Dedifferentiated amniotic fluid mesenchymal stem cell (primary cell): ENCODE results near the gene SRGAP3.

Experiments
- DNase-seq: peaks from one replicate; pipeline ENCODE4 v3.0.0-alpha.2; 2016; ENCODE audit errors: extremely low spot score

Gene SRGAP3

DNA sequence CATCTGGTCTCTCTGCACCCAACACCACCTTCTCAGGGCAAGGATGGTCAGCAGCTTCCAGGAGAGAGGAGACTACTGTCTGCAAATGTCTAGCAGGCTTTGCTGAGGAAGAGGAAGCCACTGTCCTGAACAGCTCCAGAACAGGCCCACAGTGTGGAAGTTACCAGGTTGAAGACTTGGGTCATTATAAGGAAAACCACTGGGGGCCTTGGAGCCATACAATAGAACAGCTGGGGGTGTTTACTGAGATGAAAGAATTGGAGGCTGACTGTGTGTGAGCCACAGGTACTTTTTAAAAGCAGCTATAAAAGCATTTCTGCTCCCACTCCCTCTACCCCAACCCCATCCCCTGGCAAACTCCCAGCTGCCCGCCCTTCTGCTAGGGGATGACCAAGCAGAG is 24.2 kb downstream of the SRGAP3 start:
- no peak for DNase-seq

DNA sequence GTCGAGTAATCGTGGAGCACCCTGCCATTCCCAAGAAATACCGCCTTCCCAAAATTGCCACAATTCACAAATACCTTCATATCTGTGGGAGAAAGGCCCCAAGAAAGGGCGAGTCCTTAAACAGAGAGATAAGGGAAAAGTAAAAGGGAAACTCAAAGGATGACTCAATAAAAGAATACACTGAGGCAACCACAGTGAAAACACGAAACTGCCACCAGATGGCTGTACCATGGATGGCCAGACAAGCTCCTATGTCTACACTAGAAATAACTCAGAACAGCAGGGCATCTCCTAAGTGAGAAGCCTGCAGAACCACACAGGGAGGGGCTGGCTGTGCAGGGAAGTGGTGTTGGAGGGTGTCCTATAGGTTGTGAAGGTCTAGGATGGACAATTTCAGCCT is 25.0 kb downstream of the SRGAP3 start:
- no peak for DNase-seq

DNA sequence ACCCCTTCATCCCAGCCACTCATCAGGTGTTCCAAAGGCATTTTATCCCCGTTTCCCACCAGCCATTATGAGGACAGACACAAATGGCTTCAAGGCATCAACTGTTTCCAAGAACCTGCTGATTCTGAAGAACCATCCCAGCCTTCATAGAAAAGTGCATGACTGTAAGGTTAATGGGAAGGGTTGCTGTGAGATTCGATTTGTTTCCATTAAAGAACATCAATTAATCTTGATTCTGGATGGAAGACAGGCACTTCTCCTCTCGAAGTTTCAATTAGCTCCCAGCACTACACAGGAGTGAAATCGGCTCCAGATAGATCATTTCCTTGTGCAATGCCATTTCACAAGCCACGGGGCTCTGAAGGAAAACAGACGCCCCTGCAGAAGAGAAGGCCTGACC is 25.8 kb downstream of the SRGAP3 start:
- no peak for DNase-seq

DNA sequence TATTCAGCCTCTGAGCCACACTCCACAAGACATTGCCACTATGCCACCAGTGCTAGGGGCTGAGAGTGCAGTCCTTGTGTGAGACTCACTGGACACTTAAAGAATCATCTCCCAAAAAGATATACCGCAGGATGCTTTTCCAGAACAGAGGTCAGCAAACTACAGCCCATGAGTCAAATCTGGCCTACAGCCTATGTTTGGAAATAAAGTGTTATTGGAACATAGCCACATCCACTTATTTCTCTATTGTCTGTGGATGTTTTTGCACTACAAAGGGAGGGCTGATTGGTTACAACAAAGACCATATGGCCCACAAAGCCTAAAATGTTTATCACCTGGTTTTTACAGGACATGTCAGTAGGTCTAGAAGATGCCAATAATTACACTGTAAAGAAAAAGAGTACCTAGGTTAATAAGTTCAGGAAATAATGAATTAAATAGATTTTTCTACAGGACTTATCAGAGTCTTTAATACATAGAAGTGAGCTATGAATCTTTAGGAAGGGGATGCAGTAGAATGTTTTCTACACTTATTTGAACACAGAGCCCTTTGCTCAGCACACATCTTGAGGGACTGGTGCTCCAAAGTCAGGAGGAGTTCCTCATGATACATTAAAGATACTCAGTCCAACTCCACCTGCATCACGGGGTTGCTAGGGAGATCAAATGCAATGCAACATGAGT is 26.3 kb downstream of the SRGAP3 start:
- no peak for DNase-seq

DNA sequence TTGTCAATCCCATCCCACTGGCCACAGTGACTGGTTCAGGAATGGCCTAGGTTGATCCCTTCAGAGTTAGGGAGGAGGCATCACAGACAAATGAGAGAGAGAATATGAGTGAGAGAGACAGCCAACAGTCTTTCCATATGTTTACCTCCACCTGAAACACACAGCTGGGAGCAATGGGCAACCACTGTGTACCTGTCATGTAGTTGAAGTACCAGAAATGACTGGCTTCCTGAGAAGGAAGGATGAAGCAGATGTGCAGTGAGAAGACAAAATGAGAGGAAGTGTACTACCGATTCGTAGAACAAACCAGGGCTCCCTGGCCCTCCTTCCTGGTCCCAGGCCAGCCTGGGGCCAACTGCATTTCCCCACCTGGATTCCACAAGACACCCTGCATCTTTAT is 27.4 kb downstream of the SRGAP3 start:
- DNase-seq, result no peak

DNA sequence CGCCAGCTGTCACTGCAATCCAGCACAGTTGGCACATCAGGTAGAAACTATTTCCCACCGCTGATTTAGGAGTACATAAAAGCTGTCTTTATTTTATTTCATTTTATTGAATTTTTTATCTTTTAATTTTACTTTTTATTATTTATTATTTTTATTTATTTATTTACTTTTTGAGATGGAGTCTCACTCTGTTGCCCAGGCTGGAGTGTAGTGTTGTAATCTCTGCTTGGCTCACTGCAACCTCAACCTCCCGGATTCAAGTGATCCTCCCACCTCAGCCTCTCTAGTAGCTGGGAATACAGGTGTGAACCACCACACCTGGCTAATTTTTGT is 31.0 kb downstream of the SRGAP3 start:
- no peak for DNase-seq

DNA sequence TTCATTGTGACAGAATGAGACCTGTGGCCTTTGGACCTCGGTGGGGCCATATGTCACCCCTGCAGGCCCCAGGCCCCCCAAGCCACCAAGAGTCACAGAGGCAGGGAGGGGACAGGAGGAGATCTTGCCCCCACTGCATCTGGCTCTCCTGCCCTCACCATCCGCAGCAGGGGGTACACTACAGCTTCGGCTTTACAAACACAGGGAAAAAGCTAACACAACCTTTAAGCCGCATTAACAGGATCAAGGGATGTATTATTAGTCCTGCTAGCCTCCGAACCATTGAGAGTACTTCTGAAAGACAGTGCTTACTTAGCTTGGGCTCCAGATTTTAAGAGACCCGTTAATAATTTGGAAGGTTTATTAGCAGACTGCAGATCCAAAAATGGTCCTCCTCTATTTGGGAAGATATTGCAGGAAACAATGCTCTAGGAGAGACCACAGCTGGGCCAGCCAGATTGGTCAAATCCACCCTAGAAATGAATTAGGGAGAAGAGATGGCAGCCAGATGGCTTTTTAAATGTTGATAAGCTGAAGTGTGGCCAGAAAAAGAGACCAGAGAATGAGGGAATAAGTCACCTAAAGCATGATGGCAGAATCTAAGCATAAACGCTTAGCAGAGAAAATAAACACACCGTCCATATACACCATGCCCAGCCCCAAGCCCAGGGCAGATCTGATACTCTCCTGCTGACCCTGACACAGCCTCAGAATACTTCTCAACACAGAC is 31.5 kb downstream of the SRGAP3 start:
- no peak for DNase-seq

DNA sequence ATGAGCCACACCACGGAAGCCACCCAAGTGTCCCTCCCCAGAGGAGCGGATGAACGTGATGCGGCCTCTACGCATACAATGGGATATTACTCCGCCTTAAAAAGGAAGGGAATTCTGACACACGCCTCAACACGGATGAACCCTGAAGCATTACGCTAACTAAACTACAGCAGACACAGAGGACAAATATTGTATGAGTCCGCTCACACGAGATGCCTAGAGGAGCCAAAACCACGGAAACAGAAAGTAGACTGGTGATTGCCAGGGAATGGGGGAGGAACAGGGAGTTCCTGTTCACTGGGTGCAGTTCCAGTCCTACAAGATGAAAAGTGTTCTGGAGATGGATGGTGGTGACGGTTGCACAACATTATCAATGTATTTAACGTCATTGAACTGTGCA is 32.7 kb downstream of the SRGAP3 start:
- DNase-seq, result no peak

DNA sequence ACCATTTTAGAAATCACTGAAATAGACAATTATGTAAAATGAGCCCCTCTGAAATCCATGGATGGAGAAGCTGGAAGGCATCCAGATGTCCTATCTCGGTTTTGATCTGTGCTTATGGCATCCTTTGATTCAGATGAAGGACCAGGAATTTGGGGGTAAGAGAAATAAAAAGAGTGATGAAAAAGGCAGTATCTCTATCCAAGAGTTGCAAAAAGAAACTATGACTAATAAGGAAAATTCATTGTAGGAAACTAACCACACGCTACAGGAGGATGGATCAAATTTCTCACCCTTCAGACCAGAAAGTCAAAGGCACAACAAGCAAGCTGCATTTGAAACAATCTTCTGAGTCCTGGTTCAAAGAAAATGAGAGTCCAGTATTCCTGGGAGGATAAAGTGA is 34.8 kb downstream of the SRGAP3 start:
- peak; percentile 48 for DNase-seq

DNA sequence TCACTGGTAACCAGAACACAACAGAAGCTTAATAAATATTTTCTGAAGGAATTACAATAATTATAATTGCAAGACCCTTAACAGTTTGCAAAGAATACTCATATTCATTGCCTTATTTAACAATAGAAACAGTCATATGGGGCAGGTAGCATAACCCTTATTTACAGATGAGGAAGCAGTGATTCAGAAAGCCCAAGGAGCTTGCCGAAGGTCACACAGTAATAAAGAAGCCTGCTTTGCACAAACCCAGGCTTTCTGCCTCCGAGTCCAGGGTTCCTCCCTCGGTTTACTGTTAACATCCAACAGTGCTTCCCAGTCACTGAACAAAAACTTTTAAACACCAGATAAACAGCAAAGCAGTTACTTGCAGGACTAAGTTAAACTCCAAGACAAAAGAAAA is 35.3 kb downstream of the SRGAP3 start:
- no peak for DNase-seq

DNA sequence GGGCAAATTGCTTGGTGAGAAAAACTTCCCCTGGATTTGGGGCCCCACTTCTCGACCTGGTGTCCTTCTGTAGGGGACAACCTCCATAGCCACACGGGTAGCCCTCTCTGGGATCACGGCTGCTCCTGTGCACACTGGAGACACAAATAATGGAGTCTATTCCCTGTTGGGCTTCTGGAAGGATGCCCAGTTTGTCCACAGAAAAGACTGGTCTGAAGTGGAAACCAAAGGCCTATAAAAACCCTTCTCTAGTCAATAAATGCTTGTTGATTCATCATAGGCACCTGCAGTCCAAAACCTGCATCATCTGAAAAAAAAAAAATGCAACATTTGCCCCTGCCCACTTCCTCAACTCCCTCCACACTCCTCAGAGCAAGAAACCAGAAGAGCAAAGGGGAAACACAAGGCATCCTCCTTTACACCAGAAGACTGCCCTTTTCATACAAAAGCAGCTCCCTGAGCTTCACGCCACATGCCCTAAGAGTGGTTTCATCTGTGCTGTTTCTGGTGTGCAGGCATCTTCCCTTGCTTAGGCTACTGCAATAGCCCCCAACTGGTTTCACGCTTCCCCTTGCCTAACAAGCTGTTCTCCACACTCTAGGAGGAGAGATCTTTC is 36.3 kb downstream of the SRGAP3 start:
- no peak for DNase-seq

DNA sequence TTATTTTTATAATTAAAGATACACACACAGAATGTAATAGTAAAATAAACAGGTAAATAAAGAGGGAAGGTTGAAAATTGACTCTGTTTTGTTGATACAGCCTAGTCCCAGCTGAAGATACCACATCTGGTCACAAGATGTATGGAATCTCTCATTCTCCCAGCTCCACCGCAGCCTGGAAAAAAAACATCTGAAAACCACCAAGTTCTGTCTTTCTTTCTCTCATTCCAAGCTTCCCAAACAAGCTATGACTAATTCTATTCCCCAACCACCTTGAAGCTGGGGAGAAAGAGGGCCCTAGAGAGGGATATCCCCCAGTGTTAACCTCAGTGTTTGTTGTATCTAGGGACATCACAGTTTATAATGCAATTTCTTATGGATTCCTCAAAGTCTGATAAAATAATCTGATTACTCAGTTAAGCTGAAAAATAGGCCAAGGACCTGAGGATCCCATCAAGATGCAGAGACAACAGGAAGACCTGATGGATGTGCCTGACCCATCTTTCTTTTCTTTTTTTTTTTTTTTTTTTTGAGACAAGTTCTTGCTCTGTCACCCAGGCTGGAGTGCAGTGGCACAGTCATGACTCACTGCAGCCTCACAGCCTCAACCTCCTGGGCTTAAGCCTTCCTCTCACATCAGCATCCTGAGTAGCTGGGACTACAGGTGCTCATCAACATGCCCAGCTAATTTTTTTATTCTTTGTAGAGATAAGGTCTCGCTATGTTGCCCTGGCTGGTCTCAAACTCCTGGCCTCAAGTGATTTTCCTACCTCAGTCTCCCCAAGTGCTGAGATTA is 38.1 kb downstream of the SRGAP3 start:
- no peak for DNase-seq

DNA sequence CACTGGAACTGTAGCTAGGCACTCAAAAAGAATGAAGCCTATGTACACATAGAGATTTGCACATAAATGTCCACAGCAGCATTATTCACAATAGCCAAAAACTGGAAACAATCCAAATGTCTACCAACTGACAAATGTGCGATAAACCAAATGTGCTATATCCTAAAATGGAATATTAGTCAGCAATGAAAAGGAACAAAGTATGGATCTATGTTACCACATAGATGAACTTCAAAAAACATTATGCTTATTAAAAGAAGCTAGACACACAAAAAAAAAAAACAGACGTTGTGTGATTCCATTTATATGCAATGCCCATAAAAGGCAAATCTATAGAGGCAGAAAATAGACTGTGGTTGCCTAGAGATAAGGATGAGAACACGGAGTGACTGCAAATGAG is 39.7 kb downstream of the SRGAP3 start:
- no peak for DNase-seq

DNA sequence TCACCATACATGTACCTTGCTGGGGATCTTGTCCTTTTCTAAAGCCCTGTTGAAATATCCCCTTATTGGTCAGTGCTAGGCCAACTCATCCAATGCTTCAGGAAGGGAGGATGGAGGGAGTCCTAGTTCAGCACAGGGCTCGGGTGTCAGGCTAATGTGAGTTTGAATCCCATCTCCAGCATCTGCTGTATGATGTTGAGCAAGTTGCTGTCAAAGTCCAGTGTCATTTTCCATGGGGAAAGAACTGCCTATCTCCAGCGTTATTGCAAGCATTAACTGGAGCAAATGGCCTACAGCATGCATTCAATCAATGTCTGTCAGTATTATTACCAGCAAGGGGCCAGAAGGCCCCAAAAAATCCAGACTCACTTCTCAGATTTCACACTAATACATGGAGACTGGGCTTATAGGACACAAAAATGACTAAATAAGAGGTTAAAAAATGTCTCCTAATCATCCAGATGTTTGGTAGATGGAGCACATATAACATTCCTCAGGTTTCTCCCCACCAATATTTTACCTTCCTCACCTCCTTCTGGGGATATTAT is 40.8 kb downstream of the SRGAP3 start:
- DNase-seq, result no peak

DNA sequence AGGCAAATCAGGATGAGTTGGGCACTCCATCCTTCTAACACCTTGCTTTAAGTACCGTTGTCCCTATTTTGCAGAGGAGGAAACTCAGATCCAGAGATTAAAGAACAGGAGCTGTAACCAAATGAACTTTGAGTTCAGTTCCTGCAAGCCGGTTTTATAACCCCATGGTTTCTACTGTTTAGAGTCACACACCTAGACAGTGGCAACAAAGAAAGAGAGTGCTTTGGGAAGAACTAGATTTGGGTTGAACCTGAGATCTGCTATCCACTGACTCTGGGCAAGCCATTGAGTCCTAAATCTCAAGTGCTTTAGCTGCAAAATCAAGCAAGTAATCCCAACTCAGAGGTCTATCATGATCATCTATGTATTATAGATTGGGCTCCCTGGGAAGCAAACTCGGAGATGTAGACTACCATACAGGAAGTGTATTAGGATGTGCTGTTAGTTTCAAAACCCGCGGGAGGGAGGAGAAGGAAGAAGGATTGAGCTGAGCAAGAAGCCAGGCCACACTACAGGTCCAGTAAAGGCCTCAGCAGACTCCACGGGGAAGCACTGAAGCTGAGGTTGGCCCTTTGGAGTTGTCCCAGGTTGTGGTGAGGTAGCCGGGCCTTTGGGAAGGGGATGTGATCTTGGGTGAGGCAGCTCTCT is 42.2 kb downstream of the SRGAP3 start:
- no peak for DNase-seq

DNA sequence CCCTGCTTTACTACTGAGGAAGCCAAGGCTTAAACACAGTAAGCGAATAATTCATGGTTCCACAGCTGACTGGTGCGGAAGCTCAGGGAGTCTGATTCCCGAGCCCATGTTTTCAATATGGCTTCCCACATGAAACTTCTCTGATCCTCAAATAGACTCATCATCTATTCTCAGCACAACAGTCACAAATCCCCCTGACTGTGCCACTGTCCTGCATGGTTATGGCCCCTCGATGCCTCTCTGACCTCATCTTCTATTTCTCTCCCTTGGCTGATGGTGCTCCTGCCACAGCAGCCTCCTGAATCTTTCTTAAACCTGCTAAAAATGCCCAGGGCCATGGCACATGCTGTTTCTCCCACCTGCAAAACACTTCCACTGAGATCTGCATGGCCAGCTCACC is 43.2 kb downstream of the SRGAP3 start:
- DNase-seq, result no peak

DNA sequence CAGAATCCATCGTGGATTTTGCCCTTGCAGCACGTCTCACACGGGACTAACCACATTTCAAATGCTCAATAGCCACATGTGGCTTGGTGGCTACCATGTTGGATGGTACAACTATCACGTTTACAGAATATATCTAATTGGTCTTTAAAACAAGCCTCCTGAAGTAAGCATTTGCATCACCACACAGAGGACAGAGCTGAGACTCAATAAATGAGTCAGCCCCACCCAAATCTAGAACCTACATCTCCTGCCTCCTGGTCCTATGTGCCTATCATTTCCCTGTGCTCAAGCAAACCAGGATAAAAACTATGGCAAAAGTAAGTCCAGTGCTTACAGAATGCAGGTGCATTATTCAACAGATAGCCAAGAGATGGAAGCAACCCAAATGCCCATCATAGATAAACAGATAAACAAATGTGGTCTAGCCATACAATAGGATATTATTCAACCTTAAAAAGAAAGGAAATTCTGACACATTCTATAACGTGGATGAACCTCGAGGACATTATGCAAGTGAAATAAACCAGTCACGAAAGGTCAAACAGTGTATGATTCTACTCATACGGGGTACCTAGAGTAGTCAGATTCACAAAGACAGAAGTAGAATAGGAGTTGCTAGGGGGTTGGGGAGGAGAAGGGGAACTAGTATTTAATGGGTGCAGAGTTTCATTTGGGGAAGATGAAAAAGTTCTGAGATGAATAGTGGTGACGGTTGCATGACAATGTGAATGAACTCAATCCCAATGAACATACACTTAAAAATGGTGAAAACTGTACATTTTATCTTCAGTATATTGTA is 43.9 kb downstream of the SRGAP3 start:
- DNase-seq, result no peak

DNA sequence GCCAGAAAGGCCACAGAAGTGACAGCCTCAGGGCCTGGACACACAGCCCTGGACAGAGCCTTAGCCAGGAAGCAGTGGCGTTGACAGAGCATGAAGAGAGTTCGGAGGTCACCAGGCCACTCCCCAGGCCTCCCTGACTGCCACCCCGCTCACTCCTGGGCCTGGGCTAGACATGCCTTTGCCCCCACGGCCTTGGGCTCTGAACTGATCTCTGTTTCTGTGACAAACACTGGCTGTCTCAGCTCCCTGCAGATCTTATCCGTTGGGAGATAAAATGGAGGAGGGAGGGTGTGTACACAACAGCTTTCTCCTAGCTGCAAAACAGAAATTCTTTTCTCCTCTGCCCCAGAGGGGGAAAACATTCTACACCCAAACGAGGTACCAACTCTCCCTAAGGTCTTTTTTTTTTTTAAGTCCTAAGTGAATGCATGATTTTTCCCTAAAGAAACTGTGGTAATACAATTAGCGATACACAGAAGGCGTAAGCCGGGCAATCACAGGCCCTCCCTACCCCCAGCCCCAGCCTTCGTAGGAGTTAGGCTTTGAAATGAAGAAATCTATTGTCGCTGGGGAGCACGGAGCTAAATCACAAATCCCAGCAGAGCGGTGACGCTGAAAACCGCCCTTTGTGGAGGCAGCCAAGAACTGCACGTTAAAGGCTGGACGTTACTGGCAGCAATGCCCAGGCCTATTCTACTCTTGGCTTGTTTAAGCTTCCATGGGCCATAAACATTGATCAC is 45.0 kb downstream of the SRGAP3 start:
- no peak for DNase-seq

DNA sequence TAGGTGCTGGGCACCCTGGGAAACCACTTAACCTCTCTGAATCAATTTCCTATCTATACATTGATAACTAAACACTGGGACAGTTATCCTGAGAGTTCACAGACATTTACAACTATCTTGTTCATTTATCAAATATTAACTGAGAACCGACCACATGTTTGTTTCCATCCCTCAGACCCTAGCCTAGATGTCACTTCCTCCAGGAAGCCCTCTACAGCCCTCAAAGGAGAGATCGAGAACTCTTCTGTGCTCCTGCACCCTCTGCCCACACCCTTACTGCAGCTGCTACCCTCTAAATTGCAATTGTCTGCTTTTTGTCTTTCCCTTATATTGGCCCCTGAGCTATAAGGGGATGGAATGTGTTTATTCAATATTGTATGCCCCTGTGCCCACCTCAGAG is 46.1 kb downstream of the SRGAP3 start:
- DNase-seq, result no peak

DNA sequence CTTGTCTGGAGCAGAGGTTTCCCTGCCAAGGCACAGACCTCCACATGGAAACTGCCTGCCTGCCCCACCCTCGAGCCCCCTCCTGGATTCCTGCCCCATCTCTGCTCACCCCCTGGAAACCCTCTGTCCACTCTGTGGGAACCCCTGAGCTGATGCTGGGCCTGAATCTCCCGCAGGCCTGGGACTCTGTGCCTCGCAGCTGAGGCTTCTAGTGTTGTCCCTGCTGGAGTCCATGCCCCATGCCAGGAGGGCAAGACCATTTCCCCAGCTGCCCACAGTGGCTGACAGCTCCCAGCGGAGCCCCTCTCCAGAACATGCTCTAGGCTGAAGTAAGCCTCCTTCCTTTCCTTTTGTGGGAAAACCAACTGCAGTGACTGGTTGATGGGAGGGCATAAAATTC is 46.9 kb downstream of the SRGAP3 start:
- DNase-seq, result no peak
